Activated CD4-positive, CD25-positive, alpha-beta regulatory T cell treated with anti-CD3 and anti-CD28 coated beads, Interleukin-2, amount 50 U/mL, for 72 hours (primary cell): ENCODE results near the gene RAB14.

Experiments used
- DNase-seq: peaks from one replicate; pipeline ENCODE4 v3.0.0; 2021

The RAB14 gene

GRCh38 chr9:121201738-121202533 is at the start of gene RAB14:
RAB14 (minus strand) TSS chr9:121201869; CDS start chr9:121193412, 8,457 bp downstream.
- peak; percentile 100 for DNase-seq

- DNase-seq: no peak
Measured at GRCh38 chr9:121249563-121249962, 47.9 kb upstream of the RAB14 start.

DNA sequence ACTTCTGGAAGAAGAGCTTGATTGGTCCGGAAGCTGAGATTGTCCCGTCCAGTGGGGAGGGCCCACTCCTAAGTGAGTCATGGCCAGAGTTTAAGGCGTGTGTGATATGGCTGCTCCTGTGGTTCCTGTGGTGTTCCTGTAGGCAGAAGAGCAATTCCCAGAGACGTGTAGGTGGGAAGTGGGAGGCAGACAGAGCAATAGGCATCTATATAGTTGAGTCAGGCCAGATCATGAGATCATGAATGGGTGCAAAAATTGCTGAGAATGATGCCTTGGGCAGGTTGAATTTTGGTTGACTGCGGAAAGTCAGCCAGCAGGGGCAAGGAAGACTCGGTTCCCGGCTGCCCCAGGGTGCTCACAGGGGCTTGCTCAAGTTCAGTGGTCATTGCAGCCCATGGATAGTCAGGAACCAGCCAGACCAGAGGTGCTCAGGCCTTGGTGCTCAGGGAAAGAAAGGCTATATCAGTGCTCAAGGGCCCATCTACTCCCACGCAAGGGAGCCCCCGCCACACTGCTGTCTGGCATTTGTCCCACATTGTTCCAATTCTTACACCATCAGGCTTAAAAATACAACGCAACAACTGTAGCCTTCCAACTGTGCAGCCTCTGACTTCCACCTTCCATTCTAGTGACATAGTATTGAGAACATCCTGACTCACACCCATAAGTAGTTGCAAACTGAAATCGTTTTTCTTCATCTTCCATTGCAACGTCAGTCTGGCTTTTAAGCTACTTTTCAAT is 45.3 kb upstream of the RAB14 start:
- DNase-seq: no peak

DNA sequence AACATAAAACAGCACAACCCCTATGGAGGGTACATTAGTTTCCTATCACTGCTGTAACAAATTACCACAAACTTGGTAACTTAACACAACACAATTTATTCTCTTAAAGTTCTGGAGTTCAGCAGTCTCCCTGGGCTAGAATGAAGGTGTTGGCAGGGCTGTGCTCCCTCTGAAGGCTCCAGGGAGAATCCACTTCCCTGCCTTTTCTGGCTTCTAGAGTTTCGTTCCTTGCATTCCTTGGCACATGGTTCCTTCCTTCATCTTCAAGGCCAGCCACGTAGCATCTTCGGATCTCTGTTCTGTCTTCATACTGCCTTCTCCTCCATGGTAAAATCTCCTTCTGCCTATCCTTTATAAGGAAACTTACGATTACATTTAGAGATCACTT is 41.3 kb upstream of the RAB14 start:
- no peak for DNase-seq

GRCh38 chr9:121242219-121242958 is 40.7 kb upstream of the RAB14 start:
- DNase-seq: no peak

- no peak for DNase-seq
Measured at GRCh38 chr9:121240472-121241135, 38.9 kb upstream of the RAB14 start.

DNA sequence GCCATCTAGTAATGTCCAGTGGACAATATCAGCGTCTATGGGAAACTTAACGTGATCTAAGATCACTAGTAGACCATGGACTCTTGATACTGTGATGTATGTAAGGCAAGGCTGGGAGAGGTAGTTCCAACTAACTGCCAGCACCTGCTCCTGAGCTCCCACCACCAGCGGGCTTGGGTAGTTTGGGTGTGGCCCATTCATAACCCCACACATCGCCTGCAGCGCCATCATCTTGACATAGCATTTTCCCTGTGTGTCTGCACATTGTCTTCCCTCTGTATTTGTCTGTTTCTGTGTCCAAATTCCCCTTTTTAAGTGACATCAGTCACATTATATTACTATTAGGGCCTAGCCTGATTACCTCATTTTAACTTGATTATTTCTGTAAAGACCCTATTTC is 38.2 kb upstream of the RAB14 start:
- DNase-seq: no peak

- DNase-seq: no peak
Measured at GRCh38 chr9:121239071-121239470, 37.4 kb upstream of the RAB14 start.

- no peak for DNase-seq
Measured at GRCh38 chr9:121237916-121238315, 36.2 kb upstream of the RAB14 start.

GRCh38 chr9:121235512-121235911 is 33.8 kb upstream of the RAB14 start:
- DNase-seq: no peak

DNA sequence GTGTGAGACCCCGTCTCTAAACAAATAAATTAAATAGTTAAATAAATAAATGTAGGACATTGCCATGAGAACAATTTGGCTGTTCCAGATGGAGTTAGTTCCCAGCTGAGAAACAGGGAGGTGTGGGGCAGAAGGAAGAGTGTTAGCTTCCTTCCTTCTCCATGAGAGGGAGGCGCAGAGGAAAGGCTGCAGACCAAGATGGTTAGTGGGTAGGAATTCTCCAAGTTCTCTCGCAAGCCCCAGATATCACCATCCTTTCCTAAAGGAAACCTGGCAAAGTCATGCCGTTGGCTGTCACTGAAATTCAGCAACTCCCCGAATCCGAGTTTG is 33.1 kb upstream of the RAB14 start:
- DNase-seq: no peak

DNA sequence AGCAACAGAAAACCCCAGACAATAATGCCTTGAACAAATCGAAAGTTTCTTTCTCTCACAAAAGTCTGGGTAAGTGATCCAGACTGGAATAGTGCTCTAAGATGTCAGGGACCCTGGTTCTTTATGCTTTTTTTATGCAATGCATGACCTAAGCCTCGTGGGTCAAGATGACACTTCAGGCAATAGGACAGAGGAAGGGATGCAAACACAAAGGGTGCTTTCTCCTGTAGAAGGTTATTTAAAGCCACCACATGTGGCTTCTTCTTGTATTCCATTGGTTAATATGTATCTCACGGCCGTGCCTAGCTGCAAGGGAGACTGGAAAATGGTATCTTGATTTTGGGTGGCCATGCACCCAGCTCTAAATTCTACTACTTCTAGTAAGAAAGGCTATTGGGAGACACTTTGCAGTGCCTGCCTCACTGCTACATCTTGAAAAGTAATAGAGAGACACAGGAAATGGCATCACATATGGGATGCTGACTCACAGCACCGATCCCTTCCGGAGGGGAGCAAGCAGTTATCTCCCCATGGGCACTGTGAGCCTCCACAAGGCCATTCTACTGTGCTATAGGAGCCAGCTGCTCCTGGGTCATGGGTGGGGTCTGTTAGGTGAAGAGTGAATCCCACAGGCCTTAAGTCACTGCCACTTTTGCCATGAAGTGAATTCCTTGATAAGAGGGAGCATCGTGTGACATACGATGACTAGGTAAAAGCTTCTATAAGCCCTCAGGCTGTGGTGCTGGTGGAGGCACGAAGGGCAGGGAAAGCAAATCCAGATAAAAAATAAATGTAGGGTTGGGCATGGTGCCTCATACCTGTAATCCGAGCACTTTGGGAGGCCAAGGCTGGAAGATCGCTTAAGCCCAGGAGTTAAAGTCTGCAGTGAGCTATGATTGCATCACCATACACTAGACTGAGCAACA is 32.5 kb upstream of the RAB14 start:
- DNase-seq: no peak

GRCh38 chr9:121232251-121232650 is 30.6 kb upstream of the RAB14 start:
- DNase-seq: no peak

DNA sequence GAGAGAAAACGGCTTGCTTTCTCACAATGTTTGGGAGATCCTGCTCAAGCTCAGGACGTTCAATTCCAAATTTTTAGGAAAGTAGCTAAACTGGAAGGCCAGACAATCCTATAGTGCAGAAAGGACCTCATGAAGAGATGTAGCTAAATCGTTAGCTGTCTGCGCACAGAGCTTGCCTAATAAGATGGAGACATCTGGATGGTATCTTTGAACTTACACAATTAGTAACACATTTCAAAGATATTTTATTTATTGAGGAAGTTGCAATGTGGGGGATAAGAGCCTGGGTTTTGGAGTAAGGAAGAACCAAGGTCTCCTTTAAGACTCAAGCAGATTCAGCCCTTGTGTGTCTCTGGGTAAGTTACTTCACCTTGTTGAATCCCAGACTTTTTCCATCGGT is 28.6 kb upstream of the RAB14 start:
- DNase-seq: no peak

GRCh38 chr9:121227862-121228261 is 26.2 kb upstream of the RAB14 start:
- DNase-seq: no peak

GRCh38 chr9:121226175-121226574 is 24.5 kb upstream of the RAB14 start:
- DNase-seq: no peak

GRCh38 chr9:121225240-121225639 is 23.6 kb upstream of the RAB14 start:
- DNase-seq: no peak

- DNase-seq: no peak
Measured at GRCh38 chr9:121222524-121223171, 21.0 kb upstream of the RAB14 start.

- no peak for DNase-seq
Measured at GRCh38 chr9:121221664-121222055, 20.0 kb upstream of the RAB14 start.

DNA sequence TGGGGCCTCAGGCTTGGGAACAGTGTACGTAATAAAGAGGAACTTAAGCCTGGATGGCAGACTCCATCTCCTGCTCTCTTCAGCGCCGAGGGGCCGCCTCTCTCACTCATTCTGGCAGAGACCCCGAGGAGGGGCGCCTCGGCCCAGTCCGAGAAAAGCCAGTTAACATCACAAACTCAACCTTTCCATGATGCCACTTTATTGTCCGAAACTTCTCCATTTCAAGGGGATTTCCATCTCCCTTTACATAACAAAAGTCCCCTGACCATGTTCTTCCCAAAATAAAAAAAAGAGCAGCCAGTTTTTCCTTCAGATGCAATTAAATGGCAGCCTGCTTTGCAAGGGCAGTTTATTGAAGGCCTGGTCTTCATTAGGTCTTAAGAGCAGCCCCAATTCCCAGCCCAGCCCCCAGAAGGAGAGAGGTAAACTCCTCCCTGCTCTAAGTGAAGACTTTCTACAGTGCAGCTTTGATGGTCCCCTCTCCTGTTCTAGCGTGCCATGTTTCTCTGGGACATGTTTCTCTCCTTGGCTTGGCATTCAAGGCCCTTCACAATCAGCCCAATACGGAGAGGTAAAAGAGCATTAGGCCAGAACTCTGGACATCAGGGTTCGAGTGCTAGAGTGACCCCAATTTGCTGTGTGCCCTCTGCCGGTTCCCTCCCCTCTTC is 19.5 kb upstream of the RAB14 start:
- DNase-seq: no peak

- no peak for DNase-seq
Measured at GRCh38 chr9:121219530-121219929, 17.9 kb upstream of the RAB14 start.
